Neural crest cell (in vitro differentiated cells): ENCODE measurements around the gene SCO1. TPM values are rescaled to one million over a fixed set of nuclear protein-coding genes. Genes with fewer than 3 reads are reported as not detected.

Experiments used
- DNase-seq: peaks from one replicate; pipeline ENCODE4 v3.0.0; 2021; ENCODE audit warnings: low read depth, mixed read lengths, low spot score
- H3K27ac Mint-ChIP-seq: one replicate; pipeline ENCODE4 v1.8.0; 2021; ENCODE audit warnings: mild to moderate bottlenecking, mixed read lengths; ENCODE audit not compliant: unreplicated experiment
- H3K27me3 Mint-ChIP-seq: 2 replicates; pipeline ENCODE4 v1.8.0; 2021; ENCODE audit warnings: low read depth, mild to moderate bottlenecking, mixed read lengths
- H3K36me3 Mint-ChIP-seq: 2 replicates; pipeline ENCODE4 v1.8.0; 2021; ENCODE audit warnings: low read depth, mild to moderate bottlenecking, mixed read lengths
- H3K4me1 Mint-ChIP-seq: 2 replicates; pipeline ENCODE4 v1.8.0; 2021; ENCODE audit warnings: mixed read lengths
- H3K4me3 Mint-ChIP-seq: one replicate; pipeline ENCODE4 v1.8.0; 2021; ENCODE audit warnings: mild to moderate bottlenecking, mixed read lengths
- H3K9me3 Mint-ChIP-seq: 2 replicates; pipeline ENCODE4 v1.8.0; 2021; ENCODE audit warnings: mixed read lengths
- total RNA-seq: library from RNA; stranded (reverse); gene quantifications from 2 replicates; pipeline ENCODE4 v1.2.1, GENCODE V29; 2021
- TF ChIP-seq, protein P1 (sequence below): fragments of 200-600 bp; sonication (generic); conservative IDR thresholded peaks from 2 replicates; pipeline ENCODE4 v1.5.0; 2021; ENCODE audit warnings: antibody characterized with exemption, mild to moderate bottlenecking

The SCO1 gene
- total RNA-seq, 1 donor from 2014 or later: 36.2 TPM

DNA sequence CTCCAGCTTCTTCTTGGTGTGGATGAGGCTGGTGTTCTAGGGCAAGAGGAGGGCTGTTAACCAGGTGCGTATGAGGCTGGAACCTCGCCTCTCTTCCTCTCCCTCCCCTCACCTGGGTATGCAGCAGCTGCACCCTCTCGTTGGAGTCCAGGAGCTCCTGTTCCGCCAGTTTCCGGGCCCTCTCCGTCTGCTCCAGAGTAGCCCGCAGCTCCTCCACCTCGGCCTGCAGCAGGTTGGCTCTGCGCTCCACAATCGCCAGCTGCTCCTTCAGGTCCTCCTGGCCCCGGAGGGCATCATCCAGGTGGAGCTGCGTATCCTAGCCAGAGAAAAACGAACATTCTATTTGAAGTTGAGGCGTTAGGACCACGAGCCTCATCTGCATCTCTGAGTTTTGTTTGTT is 65.6 kb downstream of the SCO1 start:
- H3K9me3 Mint-ChIP-seq: no peaks in the 10 kb centered on the region
- no peaks in the 10 kb centered on the region for H3K4me1 Mint-ChIP-seq
- H3K27ac Mint-ChIP-seq: no peak overlapping the region
- peaks cover 13% of the 10 kb centered on the region for H3K36me3 Mint-ChIP-seq
- TF ChIP-seq, protein P1, sequence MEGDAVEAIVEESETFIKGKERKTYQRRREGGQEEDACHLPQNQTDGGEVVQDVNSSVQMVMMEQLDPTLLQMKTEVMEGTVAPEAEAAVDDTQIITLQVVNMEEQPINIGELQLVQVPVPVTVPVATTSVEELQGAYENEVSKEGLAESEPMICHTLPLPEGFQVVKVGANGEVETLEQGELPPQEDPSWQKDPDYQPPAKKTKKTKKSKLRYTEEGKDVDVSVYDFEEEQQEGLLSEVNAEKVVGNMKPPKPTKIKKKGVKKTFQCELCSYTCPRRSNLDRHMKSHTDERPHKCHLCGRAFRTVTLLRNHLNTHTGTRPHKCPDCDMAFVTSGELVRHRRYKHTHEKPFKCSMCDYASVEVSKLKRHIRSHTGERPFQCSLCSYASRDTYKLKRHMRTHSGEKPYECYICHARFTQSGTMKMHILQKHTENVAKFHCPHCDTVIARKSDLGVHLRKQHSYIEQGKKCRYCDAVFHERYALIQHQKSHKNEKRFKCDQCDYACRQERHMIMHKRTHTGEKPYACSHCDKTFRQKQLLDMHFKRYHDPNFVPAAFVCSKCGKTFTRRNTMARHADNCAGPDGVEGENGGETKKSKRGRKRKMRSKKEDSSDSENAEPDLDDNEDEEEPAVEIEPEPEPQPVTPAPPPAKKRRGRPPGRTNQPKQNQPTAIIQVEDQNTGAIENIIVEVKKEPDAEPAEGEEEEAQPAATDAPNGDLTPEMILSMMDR: no peak
- no peak for DNase-seq
- H3K27me3 Mint-ChIP-seq: no peaks in the 10 kb centered on the region
- no peak overlapping the region for H3K4me3 Mint-ChIP-seq

DNA sequence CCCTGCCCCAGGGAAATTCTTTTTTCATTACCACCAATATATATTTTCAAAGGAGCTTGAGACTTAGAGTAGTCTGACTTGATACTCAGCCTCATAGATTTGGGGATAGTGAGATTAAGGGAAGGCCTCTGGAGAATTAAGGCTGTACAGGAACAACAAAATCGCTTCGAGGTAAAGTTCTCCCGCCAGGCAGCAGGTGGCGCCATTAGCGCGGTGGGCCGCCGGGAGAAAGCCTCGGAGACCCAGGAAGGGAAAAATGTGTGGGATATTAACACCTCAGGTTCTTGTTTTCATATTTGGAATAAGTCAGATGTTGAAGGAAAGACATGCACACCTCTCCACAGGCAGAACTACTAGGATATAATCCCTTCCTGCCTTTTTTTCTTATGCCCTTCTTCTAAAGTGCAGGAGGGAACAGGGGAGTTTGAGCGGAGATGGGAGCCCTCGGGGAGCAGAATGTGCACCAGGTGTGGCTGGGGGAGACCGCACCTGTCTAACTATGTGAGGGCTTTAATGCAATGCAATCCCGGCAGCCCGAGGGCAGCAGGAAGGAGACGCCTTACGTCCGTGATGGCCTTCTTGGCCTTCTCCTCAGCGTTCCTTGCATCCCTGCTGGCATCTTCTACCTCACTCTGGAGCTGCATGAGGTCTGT is 66.2 kb downstream of the SCO1 start:
- H3K4me3 Mint-ChIP-seq: no peak overlapping the region
- peak; percentile 57 for DNase-seq
- TF ChIP-seq, protein P1: peak; percentile 84
- H3K9me3 Mint-ChIP-seq: no peaks in the 10 kb centered on the region
- H3K4me1 Mint-ChIP-seq: no peaks in the 10 kb centered on the region
- peaks cover 13% of the 10 kb centered on the region for H3K36me3 Mint-ChIP-seq
- H3K27ac Mint-ChIP-seq: no peak overlapping the region
- no peaks in the 10 kb centered on the region for H3K27me3 Mint-ChIP-seq

DNA sequence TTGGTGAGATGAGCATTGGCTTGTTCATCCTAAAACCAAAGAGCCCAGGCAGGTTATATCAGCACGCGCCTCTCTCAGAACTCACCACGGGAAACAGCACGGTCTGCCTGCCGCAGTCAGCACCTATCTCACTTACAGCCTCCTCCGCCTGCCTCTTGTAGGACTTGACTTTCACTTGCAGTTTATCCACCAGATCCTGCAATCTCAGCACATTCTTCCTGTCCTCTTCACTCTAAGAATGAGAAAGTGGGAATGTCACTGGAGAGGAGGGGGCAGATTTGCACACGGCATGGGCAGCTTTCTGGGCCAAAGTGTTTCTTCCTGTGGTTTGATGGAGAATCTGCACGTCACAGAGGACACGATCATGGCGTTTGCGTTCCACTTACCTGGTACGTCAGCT is 67.6 kb downstream of the SCO1 start:
- no peaks in the 10 kb centered on the region for H3K9me3 Mint-ChIP-seq
- no peaks in the 10 kb centered on the region for H3K27me3 Mint-ChIP-seq
- DNase-seq: no peak
- H3K4me1 Mint-ChIP-seq: no peaks in the 10 kb centered on the region
- H3K27ac Mint-ChIP-seq: no peak overlapping the region
- no peak overlapping the region for H3K4me3 Mint-ChIP-seq
- TF ChIP-seq, protein P1: no peak
- peaks cover 8% of the 10 kb centered on the region for H3K36me3 Mint-ChIP-seq

DNA sequence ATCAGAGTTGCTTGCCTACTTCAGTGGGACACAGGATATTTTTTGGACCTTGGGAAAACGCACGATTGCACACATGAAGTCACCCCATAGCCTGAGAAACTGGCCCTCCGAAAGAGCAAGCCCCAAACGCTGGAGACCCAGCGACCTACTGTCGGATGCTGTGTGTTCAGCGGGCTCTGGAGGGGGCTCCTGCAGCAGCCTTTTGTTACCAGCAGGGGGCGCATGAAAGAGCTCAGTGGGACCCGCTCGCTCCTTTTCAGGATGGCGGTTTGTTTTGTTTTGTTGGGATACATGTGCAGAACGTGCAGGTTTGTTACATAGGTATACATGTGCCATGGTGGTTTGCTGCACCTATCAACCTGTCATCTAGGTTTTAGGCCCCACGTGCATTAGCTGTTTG is 68.6 kb downstream of the SCO1 start:
- H3K27ac Mint-ChIP-seq: no peak overlapping the region
- H3K4me3 Mint-ChIP-seq: no peak overlapping the region
- no peaks in the 10 kb centered on the region for H3K4me1 Mint-ChIP-seq
- peaks cover 7% of the 10 kb centered on the region for H3K36me3 Mint-ChIP-seq
- TF ChIP-seq, protein P1: peak; percentile 48
- no peak for DNase-seq
- H3K9me3 Mint-ChIP-seq: no peaks in the 10 kb centered on the region
- no peaks in the 10 kb centered on the region for H3K27me3 Mint-ChIP-seq

DNA sequence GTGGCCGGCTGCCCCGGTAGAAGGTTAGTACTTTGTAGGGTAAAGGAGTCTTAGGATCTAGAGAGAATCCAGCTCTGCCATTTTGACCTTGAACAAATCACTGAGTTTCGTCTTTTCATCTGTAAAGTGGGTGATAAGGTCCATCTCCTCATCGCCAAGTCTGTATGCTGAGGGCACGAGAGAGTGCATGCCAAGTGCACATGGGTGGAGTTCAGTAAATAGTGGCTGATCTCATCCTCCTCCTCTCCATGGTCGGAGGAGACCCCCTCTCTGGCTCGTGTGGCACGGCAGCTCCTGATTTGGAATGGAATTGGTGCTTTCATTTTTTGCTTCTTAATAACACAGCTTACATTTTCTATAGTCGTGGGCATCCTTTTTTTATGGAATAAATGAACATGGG is 70.9 kb downstream of the SCO1 start:
- TF ChIP-seq, protein P1: no peak
- H3K27me3 Mint-ChIP-seq: no peaks in the 10 kb centered on the region
- H3K9me3 Mint-ChIP-seq: no peaks in the 10 kb centered on the region
- DNase-seq: no peak
- H3K4me3 Mint-ChIP-seq: no peak overlapping the region
- H3K4me1 Mint-ChIP-seq: no peaks in the 10 kb centered on the region
- peaks cover 7% of the 10 kb centered on the region for H3K36me3 Mint-ChIP-seq
- no peak overlapping the region for H3K27ac Mint-ChIP-seq
